Measurements from ENCODE around the gene FAM20C. TPM values are rescaled to one million over a fixed set of nuclear protein-coding genes. Genes with fewer than 3 reads are reported as not detected.

FAM20C gene
- total RNA-seq, 1 donor from 2014 or later = 58.8 TPM

DNA sequence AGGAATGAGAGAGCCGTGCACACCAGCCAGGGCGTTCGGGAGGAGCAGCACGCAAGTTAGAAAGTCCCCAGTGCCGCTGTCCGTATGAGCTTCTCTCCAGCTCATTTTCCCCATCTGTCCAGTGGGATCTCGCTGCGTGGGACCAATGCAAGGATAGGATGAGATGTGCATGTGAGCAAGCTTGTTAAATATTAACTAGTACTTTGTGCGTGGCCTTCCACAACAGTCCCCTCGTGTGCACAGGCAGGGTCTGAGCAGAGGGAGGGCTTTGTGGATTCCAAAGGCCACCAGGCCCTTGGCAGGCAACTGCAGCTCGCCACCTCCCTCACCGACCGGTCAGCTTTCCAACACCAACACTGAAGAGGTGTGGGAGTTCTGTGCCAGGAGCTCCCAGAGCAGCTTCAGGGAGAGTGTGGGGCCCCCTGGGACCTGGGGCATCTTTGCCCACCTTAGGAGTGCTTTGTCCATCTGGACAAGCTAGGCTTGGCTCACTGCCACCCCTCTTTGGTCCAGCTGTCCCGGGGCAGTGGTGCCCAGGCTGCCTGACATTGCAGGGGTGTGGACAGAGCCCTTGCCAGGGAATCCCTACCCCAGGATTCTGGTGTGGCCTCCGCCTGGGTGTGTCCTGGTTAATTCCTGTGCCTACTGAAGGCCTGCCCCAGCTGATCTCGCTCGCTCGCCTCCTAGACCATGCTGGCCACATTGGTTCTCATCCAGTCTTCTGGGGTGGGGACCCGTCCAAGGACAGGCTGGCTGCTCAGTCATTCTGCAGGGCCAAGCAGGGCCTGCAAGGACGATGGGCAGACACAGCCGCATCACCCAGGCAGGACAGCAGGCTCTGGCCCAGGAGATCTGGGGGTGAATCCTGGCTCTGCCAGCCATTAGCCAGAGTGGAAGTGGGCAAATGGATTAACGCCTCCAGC is 5.3 kb downstream of the FAM20C start:
- H3K4me1 ChIP-seq = peaks cover 22% of the 10 kb centered on the region
- ATAC-seq (no peak), DNase-seq (no peak)
- intact Hi-C loops (cut with DNase I) = no loop called here
- H3K36me3 ChIP-seq = peaks cover 65% of the 10 kb centered on the region
- H3K4me3 ChIP-seq = no peak overlapping the region
- H3K27ac ChIP-seq = no peak overlapping the region
- no peak for TF ChIP-seq CTCF (IDR thresholded peaks at IDR 0.05)
- H3K27me3 ChIP-seq = no peaks in the 10 kb centered on the region
- no peaks in the 10 kb centered on the region for H3K9me3 ChIP-seq

DNA sequence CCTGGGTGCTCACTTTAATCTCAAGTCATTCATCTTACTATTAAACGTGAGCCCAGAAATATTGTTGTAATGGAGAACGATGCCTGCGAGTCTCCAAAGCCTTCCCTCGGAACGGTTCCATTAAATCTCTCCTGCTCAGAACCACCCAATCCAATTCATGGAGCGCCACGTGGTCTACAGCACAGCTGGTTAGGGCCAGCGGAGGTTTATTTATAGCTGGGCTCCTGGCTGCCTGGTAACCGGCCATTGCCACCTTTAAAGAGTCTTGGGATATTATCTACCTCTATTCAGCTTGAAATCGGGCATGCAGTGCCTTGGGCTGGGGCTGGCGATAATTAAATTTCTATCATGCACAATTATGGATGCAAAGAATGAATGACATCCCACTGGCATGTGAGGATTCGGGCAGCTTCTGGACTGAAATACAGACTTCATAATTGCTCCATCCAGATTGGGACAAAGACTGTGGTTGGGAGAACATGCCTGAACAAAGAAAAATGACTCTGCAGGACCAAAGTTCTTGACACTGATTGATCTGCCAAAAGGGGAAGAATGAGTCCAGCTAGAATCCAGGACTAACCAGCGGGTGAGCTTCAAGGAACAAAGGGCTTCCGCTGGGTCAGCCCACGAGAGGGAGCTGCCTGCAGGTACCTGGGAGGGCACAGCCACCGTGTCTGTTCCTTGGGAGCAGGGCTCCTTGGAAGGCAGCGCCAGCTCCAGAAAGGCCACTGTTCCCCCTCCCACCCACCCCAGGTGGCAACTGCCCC is 7.3 kb downstream of the FAM20C start:
- H3K9me3 ChIP-seq = no peaks in the 10 kb centered on the region
- no peak for TF ChIP-seq CTCF (IDR thresholded peaks at IDR 0.05)
- no peak for DNase-seq
- ATAC-seq = no peak
- no peak overlapping the region for H3K4me3 ChIP-seq
- intact Hi-C loops (cut with DNase I) = no loop called here
- H3K27ac ChIP-seq = no peak overlapping the region
- H3K4me1 ChIP-seq = peaks cover 15% of the 10 kb centered on the region
- H3K36me3 ChIP-seq = peaks cover 74% of the 10 kb centered on the region
- H3K27me3 ChIP-seq = no peaks in the 10 kb centered on the region

DNA sequence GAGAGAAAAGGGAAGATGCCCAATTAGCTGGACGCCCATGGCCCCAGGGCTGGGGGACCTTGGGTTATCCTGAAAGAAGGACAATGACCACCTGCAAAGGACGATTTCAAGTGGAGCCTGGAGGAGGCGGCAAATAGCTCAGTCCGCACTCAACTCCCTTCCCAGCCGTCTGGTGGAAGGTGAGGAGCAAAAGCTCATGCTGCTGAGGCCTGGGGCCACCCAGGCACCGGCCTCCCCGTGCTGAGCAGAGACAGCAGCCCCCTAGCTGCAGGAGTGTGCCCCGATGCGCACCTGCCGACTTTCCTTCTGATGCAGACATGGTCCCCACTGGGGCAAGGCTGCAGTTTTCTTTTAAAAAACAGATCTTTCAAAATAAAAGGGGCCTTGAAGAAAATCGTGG is 7.9 kb downstream of the FAM20C start:
- no peaks in the 10 kb centered on the region for H3K9me3 ChIP-seq
- H3K27ac ChIP-seq = no peak overlapping the region
- ATAC-seq (no peak), DNase-seq (no peak)
- no peaks in the 10 kb centered on the region for H3K27me3 ChIP-seq
- H3K36me3 ChIP-seq = peaks cover 74% of the 10 kb centered on the region
- no peak for TF ChIP-seq CTCF (IDR thresholded peaks at IDR 0.05)
- peaks cover 9% of the 10 kb centered on the region for H3K4me1 ChIP-seq
- no peak overlapping the region for H3K4me3 ChIP-seq
- intact Hi-C loops (cut with DNase I) = no loop called here

DNA sequence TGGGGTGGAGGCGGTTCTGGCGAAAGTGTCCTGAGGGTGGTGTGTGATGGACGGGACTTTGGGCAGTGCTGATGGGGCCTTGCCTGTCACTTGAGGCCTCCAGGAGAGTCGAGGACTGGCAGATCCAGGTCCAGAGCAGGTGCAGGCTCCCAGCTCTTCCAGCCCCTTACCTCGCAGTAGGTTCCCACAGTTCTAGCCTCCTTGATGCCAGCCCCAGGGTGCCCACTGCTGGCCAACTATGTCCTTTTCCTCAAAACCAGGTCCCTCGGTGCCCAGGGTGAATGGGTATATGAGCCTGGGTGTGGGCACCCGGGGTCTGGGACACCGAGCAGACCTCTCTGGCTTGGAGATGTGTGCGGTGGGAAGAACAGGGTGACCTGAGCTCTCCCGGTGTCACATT is 8.3 kb downstream of the FAM20C start:
- Histone ChIP-seq H3K27me3 (no peaks in the 10 kb centered on the region), H3K4me1 (peaks cover 5% of the 10 kb centered on the region), H3K27ac (no peak overlapping the region), H3K9me3 (no peaks in the 10 kb centered on the region), H3K36me3 (peaks cover 70% of the 10 kb centered on the region), H3K4me3 (no peak overlapping the region)
- DNase-seq (no peak), ATAC-seq (no peak)
- TF ChIP-seq CTCF (IDR thresholded peaks at IDR 0.05) = no peak
- intact Hi-C loops (cut with DNase I) = no loop called here

GRCh38 chr7:204326-204725 is 12.0 kb downstream of the FAM20C start:
- peaks cover 42% of the 10 kb centered on the region for H3K36me3 ChIP-seq
- intact Hi-C loops (cut with DNase I) = no loop called here
- no peak overlapping the region for H3K27ac ChIP-seq
- no peak for DNase-seq
- H3K4me3 ChIP-seq = no peak overlapping the region
- ATAC-seq = no peak
- H3K27me3 ChIP-seq = no peaks in the 10 kb centered on the region
- no peaks in the 10 kb centered on the region for H3K9me3 ChIP-seq
- TF ChIP-seq CTCF (IDR thresholded peaks at IDR 0.05) = no peak
- H3K4me1 ChIP-seq = no peaks in the 10 kb centered on the region
